GM18868 (cell line): ENCODE measurements around the gene OR9A2.
"Not testable (repeated sequence)": the region's sequence is repeated elsewhere in the genome, so short reads cannot be mapped to it uniquely, and the experiment has no call there.

Source experiments
- ATAC-seq: cut with Tn5 transposase; IDR thresholded peaks from one replicate; pipeline ENCODE4 v1.9.1; 2021; ENCODE audit warnings: mild to moderate bottlenecking, moderate library complexity; ENCODE audit not compliant: unreplicated experiment

The OR9A2 gene

GRCh38 chr7:142978402-142978801 lies 48.5 kb downstream of the OR9A2 start:
- not testable (repeated sequence) for ATAC-seq
